ENCODE results near the gene XXYLT1.

GRCh38 chr3:195224156-195224979, 46.6 kb downstream of the XXYLT1 start:
- TF ChIP-seq POLR2A (IDR thresholded peaks at IDR 0.05; ENCODE audit: low read depth, low read length) (no peak), TAF1 (IDR thresholded peaks at IDR 0.05; ENCODE audit: borderline replicate concordance, low read depth, low read length) (no peak), POLR2AphosphoS5 (IDR thresholded peaks at IDR 0.05; ENCODE audit: low read depth, low read length) (no peak)
